NOMO-1 treated with dmso at 0.1 percent for 144 hours (cell line): Measurements from ENCODE around the gene FGFR2.

Experiments used
- DNase-seq: peaks from one replicate; lab custom pipeline; 2025; ENCODE audit not compliant: unreplicated experiment; lab: John Stamatoyannopoulos, UW

Gene FGFR2

GRCh38 chr10:121497513-121498470 lies 100.5 kb downstream of the FGFR2 start:
- no peak for DNase-seq

DNA sequence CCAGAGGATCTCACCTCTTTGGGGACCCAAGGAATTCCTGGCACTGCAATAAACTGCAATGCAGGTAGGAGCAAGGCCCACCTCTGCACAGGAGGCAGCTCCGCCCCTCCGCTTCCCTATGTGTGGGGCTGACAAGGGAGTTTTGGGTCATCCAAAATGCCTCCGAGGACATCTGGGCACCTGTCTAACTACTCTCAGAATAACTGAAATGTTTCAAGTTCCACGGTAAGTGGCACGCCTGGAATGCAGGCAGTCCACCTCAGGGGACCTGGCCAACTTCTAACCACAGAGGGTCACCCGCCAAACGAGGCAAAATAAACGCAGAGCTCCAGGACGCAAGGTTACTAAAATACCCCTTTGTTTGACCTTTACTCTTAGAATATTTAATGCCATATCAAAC lies 102.5 kb downstream of the FGFR2 start:
- DNase-seq = no peak

DNA sequence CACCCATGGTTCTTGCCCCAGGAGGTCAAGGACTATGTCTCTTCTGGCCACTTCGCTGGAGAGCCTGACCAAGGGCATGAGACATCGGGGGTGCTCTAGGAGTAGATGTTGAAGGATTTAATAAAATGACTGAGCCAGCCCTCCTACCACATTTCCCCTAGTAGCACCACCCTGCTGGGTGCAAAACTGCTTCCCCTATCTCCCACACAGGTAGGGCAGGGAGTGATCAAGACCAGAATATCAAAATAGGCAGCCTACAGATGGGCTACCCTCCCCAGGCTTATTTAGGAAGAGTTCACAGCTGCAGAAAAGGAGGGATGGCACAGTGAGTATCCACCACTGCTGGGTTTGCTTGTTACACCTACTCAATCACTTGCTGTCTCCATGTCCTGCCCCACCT lies 103.9 kb downstream of the FGFR2 start:
- DNase-seq = no peak

- DNase-seq = no peak
Measured at GRCh38 chr10:121493521-121493920, 104.7 kb downstream of the FGFR2 start.

- no peak for DNase-seq
Measured at GRCh38 chr10:121490871-121491519, 107.2 kb downstream of the FGFR2 start.

DNA sequence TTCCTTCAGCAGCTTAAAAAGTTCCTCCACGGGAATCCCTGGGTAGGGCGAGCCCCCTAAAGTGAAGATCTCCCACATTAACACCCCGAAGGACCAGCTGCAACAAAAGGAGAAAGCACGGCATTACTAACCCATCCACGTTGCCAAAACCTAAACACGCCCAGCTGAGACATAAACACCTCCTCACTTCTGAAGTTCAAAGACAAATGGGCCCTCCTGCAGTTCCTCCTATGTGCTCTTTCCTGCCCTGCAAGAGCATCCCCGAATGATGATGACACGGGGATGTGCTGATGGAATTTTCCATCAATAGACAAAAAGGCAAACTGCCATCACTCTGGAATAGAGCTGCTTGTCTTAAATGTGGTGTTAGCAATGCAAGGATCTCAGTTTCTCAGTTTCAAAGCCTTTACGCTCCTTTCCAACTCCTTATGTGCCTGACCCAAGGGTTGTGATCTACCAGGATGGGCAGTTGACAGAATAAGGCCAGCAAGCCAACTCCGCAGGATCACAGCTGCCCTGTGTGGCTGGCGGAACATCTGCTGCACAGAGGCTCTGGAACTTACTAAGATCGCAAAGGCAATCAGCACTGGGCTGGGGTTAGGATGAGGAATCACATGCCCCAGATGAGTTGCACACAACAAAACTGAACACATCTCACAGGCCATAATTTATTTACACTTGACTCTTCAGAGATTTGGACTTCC lies 112.7 kb downstream of the FGFR2 start:
- no peak for DNase-seq

DNA sequence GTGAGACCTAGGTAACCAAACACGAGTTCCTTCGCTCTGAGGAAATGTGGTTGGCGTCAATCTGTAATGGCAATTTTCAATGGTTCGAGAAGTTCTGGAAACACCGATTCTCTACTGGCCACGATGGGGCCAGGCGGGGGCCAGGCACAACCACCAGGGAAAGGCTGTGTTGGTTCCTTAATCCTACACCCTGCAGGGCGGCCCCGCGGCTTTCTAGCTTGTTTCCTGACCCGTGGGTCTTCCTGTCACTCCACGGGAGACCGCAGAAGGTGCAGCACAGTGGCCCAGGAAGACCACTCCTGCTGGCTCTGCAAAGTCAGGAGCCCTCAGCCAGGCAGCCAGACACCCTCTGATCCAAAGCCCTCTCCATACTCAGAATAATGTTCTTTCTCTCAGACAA lies 113.4 kb downstream of the FGFR2 start:
- no peak for DNase-seq

GRCh38 chr10:121484401-121484800 lies 113.8 kb downstream of the FGFR2 start:
- DNase-seq = no peak

DNA sequence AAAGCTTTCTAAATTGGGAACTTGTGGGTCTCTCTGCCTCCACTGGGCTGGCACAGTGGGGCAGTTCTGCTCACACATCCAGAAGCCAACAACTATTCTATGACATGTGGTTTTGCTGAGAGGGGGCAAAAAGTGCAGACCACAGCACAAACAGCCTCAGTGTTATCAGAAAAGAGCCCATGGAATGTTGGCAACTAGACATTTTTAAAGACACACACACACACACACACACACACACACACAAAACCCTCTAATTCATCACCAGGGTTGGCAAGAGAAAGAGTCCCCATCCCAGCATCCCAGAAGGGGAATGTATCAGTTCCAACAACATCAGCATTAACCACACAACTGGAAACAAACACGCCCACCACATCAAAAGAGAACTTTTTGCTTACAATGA lies 117.1 kb downstream of the FGFR2 start:
- no peak for DNase-seq

DNA sequence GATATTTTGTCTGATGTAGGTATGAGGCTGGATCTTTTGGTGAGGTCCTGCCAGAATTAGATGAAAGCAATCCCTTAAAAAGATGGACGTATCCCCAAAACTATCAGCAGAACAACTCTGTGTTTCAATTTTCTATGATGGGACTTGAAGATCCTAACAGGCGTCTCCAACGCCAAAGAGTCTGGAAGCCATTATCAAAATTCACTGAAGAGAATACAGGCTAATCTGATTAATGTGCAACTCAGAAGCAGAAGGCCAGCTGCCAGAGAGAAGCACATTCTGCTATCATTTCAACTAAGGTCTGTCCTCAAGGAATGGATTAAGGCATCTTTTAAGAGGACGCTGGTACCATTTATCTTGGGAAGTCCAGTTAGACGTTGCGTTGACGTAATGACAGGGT lies 119.7 kb downstream of the FGFR2 start:
- DNase-seq = no peak

DNA sequence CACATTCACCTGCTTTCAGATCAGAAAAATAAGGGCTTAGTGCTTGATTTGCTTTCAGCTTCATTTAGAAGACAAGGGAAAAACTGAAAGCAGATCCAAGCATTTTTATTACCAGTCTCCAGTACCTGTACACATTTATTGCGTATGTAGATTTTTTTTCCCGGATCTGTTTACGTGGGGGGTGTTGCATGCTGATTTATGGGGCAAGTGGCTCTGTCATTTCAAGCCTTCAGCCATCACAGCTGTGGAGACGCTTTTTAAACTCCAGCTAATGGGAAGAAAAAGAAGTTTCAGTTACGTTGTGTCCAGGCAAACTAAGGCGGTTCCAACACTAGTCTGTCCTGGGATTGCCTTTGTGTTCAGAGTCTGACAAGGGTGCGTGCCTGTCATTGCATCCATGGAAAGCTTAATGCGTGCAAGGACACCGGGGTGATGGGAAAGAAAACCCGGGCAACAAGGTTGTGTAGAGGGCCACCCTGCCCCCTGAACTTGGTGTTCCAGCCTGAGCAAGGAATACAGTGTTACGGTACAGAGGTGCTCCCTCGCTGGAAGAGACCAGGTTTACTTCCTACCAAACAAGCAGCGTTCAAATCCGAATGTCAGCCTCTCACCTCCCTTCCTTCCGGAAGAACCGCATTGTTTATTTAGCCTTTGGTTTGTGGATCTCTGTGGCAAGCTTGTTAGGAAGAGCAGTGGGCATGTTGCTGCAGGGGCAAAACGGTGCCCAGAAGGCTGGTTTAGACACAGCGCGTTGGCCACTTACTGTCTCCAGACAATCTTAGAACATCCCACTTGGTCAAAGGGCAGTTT lies 128.2 kb downstream of the FGFR2 start:
- no peak for DNase-seq

- no peak for DNase-seq
Measured at GRCh38 chr10:121468726-121469125, 129.5 kb downstream of the FGFR2 start.

GRCh38 chr10:121466424-121466823 lies 131.8 kb downstream of the FGFR2 start:
- no peak for DNase-seq

DNA sequence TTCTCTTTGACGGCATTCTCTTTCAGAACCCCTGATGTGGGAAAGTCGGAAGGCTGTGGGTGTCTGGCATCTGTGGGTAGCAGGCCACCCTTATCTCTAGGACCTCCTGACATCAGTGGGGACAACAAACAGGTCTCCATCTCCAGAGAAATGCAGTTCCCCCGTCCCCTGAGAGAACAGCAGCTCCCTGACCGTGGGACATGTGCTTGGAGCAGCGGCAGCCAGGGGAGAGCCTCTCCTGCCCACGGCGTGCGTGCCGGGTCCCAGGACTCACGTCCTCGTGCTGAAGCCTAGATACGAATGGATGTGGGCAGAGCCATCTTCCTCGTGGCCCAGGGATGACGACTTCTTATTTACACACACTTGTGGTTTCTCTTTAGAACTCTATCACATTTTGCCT lies 133.0 kb downstream of the FGFR2 start:
- DNase-seq = no peak

DNA sequence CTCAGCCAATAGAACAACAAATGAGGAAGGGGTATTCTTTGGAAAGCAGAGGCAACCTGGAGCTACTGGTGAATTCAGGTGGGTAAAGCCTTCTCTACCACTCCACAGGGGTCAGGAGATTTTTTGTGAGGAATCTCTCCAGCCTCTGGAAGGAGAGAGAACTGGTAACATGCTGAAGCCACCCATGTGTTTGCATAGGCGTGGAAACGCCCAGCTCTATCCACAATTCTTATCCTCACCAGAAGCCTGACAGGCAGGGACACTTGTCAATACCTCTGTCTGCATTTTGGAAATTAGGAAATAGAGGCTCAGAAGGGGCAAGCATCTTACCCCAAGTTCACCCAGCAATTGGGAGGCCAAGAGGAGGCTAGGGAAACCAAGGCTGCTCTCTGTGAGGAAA lies 133.7 kb downstream of the FGFR2 start:
- no peak for DNase-seq

DNA sequence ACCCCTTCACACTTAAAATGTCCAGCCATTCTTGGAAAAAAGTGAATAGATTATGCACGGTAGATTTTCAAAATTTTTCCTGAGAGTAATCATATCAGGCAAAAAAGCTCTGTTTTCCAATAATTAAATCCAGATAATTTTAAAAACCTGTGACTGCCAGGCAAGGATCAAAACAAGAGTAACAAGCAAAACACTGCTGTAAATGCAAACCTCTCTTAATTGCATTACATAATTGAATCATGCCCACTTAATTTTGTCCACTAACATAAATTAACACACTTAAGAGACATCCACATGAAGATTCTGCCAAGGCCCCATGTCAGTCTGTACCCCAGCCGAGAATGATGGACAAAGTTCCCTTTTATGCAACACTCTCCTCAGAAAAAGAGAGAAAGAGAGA lies 135.3 kb downstream of the FGFR2 start:
- DNase-seq = no peak

- no peak for DNase-seq
Measured at GRCh38 chr10:121462281-121462680, 136.0 kb downstream of the FGFR2 start.

DNA sequence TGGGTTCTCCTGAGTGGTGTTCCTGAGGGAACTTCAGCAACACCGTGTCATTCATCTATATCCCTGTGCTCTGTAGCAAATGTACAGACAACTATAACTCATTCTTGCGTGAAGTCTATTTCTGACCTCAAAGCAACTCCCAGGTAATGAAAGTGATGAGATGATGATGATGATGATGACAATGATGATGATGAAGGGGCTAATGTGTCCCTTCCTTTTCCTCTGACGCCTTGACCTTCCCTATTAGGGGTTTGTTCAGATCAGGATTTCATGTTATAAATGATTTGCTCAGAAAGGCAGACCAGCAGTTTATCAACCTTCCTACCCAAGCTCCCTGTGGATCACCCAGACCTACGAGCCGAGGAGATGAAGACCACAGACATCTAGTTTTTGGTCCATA lies 136.9 kb downstream of the FGFR2 start:
- DNase-seq = no peak

DNA sequence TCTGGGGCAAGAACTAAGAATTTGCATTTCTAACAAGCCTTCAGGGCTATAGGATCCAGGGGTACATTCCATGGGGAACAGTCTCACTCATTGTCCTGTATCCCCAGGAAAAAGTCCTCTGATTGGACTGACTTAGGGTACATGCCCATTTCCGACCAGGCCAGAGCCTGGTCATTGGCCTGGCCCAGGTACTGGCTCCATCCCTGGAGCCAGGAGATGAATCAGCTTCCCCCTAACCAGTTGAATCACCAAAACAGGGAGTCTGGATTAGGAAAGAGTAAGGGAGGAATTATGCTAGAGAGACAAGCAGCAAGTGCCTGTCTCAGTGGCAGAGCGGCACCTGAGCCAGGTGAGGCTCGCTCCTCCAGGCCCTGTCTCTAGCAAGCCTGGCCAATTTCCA lies 137.5 kb downstream of the FGFR2 start:
- DNase-seq = no peak

GRCh38 chr10:121459622-121460453 lies 138.4 kb downstream of the FGFR2 start:
- DNase-seq = no peak
